NT2/D1 (cell line): Measurements from ENCODE around the gene LCA5.

Experiments
- SUZ12 ChIP-seq: IDR thresholded peaks from 2 replicates; pipeline ENCODE4 v1.6.1; 2011; ENCODE audit not compliant: insufficient read length, insufficient read depth; ENCODE audit errors: extremely low read depth
- YY1 ChIP-seq: IDR thresholded peaks from 2 replicates; pipeline ENCODE4 v1.6.1; 2011; ENCODE audit not compliant: insufficient read length, insufficient read depth

GRCh38 chr6:79504372-79504771 is 32.9 kb downstream of the LCA5 start:
- TF ChIP-seq SUZ12 (no peak), YY1 (no peak)
